ENCODE data around the gene TOP3B. TPM values are rescaled to one million over a fixed set of nuclear protein-coding genes. Genes with fewer than 3 reads are reported as not detected.

The TOP3B gene
- total RNA-seq, 4 donors from 2014 or later: 8.2 to 15.7 (median 14.2) TPM

- no peaks in the 10 kb centered on the region for H3K9me3 ChIP-seq
- TF ChIP-seq POLR2A (IDR thresholded peaks at IDR 0.05) (no peak), CTCF (IDR thresholded peaks at IDR 0.05 in 4 of 5, conservative IDR thresholded peaks at IDR 0.05 in 1 of 5) (no peak)
- in situ Hi-C loops (cut with MboI; ENCODE audit: low sequenced_read_pairs in 4 of 4): no loop called here
- no peak overlapping the region for H3K4me3 ChIP-seq
- no peak for DNase-seq
- intact Hi-C loops (cut with DNase I; ENCODE audit: low total_unique reads): no loop called here
- no peaks in the 10 kb centered on the region for H3K27me3 ChIP-seq
- H3K4me1 ChIP-seq: peaks cover 0 to 13% of the 10 kb centered on the region in 2 donors
- H3K36me3 ChIP-seq: peaks cover 0 to 88% of the 10 kb centered on the region in 2 donors
- ATAC-seq: no peak
- H3K27ac ChIP-seq: no peak overlapping the region
Measured at GRCh38 chr22:21964918-21965484, 17.6 kb downstream of the TOP3B start.

- Histone ChIP-seq H3K27me3 (no peaks in the 10 kb centered on the region), H3K36me3 (peaks cover 0 to 81% of the 10 kb centered on the region in 2 donors)
- in situ Hi-C loops (cut with MboI; ENCODE audit: low sequenced_read_pairs in 4 of 4): no loop called here
Measured at GRCh38 chr22:21964234-21964633, 18.4 kb downstream of the TOP3B start.

GRCh38 chr22:21963790-21964211 is 18.8 kb downstream of the TOP3B start:
- peaks cover 0 to 81% of the 10 kb centered on the region in 2 donors for H3K36me3 ChIP-seq
- peaks cover 0 to 18% of the 10 kb centered on the region in 2 donors for H3K4me1 ChIP-seq
- H3K27ac ChIP-seq: no peak overlapping the region
- in situ Hi-C loops (cut with MboI; ENCODE audit: low sequenced_read_pairs in 4 of 4): no loop called here
- DNase-seq (no peak), ATAC-seq (no peak)
- no peaks in the 10 kb centered on the region for H3K27me3 ChIP-seq
- TF ChIP-seq POLR2A (IDR thresholded peaks at IDR 0.05): no peak
- no peak for TF ChIP-seq CTCF (IDR thresholded peaks at IDR 0.05 in 4 of 5, conservative IDR thresholded peaks at IDR 0.05 in 1 of 5)
- H3K4me3 ChIP-seq: no peak overlapping the region
- no peaks in the 10 kb centered on the region for H3K9me3 ChIP-seq
- intact Hi-C loops (cut with DNase I; ENCODE audit: low total_unique reads): no loop called here

More at GRCh38 chr22:21964234-21964633, 18.4 kb downstream of the TOP3B start:
- no peak for TF ChIP-seq POLR2A (IDR thresholded peaks at IDR 0.05)
- TF ChIP-seq CTCF (IDR thresholded peaks at IDR 0.05 in 4 of 5, conservative IDR thresholded peaks at IDR 0.05 in 1 of 5): no peak
- DNase-seq: no peak
- ATAC-seq: no peak
- intact Hi-C loops (cut with DNase I; ENCODE audit: low total_unique reads): no loop called here
- Histone ChIP-seq H3K4me3 (no peak overlapping the region), H3K27ac (no peak overlapping the region), H3K4me1 (peaks cover 0 to 13% of the 10 kb centered on the region in 2 donors), H3K9me3 (no peaks in the 10 kb centered on the region)

GRCh38 chr22:21963286-21963685 is 19.3 kb downstream of the TOP3B start:
- peaks cover 0 to 18% of the 10 kb centered on the region in 2 donors for H3K4me1 ChIP-seq
- H3K4me3 ChIP-seq: no peak overlapping the region
- H3K27ac ChIP-seq: no peak overlapping the region
- in situ Hi-C loops (cut with MboI; ENCODE audit: low sequenced_read_pairs in 4 of 4) (no loop called here), intact Hi-C loops (cut with DNase I; ENCODE audit: low total_unique reads) (no loop called here)
- no peaks in the 10 kb centered on the region for H3K27me3 ChIP-seq
- no peaks in the 10 kb centered on the region for H3K9me3 ChIP-seq
- ATAC-seq: no peak
- peaks cover 0 to 81% of the 10 kb centered on the region in 2 donors for H3K36me3 ChIP-seq
- DNase-seq: no peak
- TF ChIP-seq POLR2A (IDR thresholded peaks at IDR 0.05) (no peak), CTCF (IDR thresholded peaks at IDR 0.05 in 4 of 5, conservative IDR thresholded peaks at IDR 0.05 in 1 of 5) (no peak)

- no peak for TF ChIP-seq POLR2A (IDR thresholded peaks at IDR 0.05)
- no peak for TF ChIP-seq CTCF (IDR thresholded peaks at IDR 0.05 in 4 of 5, conservative IDR thresholded peaks at IDR 0.05 in 1 of 5)
- DNase-seq (no peak), ATAC-seq (no peak)
- in situ Hi-C loops (cut with MboI; ENCODE audit: low sequenced_read_pairs in 4 of 4) (no loop called here), intact Hi-C loops (cut with DNase I; ENCODE audit: low total_unique reads) (no loop called here)
- Histone ChIP-seq H3K27ac (peak overlapping the region in 1 of 4 donors; percentile 84), H3K27me3 (no peaks in the 10 kb centered on the region), H3K9me3 (no peaks in the 10 kb centered on the region), H3K4me3 (no peak overlapping the region), H3K4me1 (peaks cover 0 to 18% of the 10 kb centered on the region in 2 donors), H3K36me3 (peaks cover 0 to 76% of the 10 kb centered on the region in 2 donors)
Measured at GRCh38 chr22:21962655-21962949, 20.0 kb downstream of the TOP3B start.

All from gastrocnemius medialis (tissue), 4 donors.